Gastroesophageal sphincter (tissue), 3 donors: ENCODE results near the gene TCF4.

Experiments
- CTCF ChIP-seq, 4 experiments: fragments of 200-600 bp in 2 of 4; fragments of 450-650 bp in 2 of 4; sonication (generic) in 1 of 4; IDR thresholded peaks; one replicate each; pipeline ENCODE4 v1.5.1; 2017 to 2019; ENCODE audit warnings: antibody characterized with exemption in 4 of 4, mild to moderate bottlenecking in 2 of 4, moderate library complexity in 2 of 4
- POLR2A ChIP-seq, 2 donors: fragments of 450-650 bp; IDR thresholded peaks; one replicate each; pipeline ENCODE4 v1.6.1; 2017; ENCODE audit warnings: antibody characterized with exemption in 2 of 2, mild to moderate bottlenecking in 2 of 2, moderate library complexity in 1 of 2
- POLR2AphosphoS5 ChIP-seq: sonication (generic); formaldehyde crosslinking; IDR thresholded peaks from one replicate; pipeline ENCODE4 v1.6.1; 2017; ENCODE audit warnings: antibody characterized with exemption

DNA sequence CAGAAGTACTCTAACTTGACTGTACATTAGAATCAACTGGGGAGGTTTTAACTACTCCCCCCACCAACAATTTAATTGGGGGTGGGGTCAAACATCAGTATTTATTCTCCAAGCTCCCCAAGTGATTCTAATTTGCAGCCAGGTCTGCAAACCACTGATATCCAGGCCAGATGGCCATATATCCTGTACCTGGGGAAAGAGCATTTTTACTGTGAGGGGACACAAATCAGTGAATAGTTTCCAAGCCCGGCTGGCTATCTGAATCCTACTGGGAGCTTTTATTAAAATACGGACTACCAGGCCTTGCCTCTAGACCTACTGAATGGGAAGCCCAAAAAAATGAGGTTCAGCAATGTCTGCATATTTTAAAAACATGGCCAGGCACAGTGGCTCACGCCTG lies 88.5 kb downstream of the TCF4 start:
- TF ChIP-seq CTCF (IDR thresholded peaks at IDR 0.05): no peak
- no peak for TF ChIP-seq POLR2AphosphoS5
- TF ChIP-seq POLR2A (IDR thresholded peaks at IDR 0.05): no peak
